ENCODE data around the gene SELENON. TPM values are rescaled to one million over a fixed set of nuclear protein-coding genes. Genes with fewer than 3 reads are reported as not detected.

The SELENON gene
- total RNA-seq, 1 donor from 2014 or later, result 10.2 TPM

DNA sequence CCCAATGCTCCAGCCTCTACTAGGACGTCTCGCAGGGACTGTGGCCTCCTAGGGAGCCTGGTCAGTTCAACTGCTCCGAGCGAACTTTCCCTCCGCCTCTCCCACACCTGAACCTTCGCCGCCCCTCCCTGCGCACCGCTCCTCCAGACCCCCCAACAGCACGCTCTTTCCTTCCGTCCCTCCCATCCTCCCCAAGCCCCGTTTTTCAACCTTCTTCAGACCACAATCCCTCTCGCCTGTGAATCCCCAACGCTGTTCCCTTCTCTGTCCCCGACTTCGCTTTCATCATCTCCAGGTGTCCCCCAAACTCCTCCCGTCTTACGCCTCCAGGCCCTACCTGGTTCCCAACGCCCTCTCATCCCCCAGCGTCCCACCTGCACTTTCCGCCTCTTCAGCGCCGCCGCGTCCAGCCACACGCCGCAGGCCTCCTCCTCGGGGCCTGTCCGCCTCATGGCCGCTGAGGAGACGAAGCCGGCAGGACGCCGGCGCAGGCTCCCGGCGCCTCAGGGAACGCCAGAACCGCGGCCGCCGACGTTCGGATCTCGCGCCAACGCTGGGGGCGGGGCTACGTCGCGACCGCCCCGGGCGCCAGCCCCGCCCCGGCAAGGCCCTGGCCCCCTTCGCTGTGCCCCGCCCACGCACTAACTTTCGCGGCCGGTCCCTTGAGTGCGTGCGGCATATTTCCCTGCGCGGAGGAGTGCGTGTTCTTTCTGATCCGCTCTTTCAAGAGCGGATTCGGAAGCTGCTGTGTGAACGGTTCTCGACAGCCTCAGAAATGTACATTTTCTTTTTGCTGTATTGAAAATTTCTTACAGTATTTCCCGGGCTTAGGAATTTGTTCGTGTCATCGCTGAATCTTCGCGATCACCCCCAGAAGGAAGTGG lies 59.2 kb downstream of the SELENON start, which contains the start of gene AUNIP:
TSS of gene AUNIP (minus strand) at position 552 of the 884 bp plus-strand sequence. CDS start at position 452, 100 bp downstream.
- intact Hi-C loops (cut with micrococcal nuclease), result loop anchor here (1.0 to 2.0 kb wide), 8 partner anchors 16 to 429 kb away; partner anchors contain the start of genes CEP85, MACO1, PAFAH2 and PAQR7

DNA sequence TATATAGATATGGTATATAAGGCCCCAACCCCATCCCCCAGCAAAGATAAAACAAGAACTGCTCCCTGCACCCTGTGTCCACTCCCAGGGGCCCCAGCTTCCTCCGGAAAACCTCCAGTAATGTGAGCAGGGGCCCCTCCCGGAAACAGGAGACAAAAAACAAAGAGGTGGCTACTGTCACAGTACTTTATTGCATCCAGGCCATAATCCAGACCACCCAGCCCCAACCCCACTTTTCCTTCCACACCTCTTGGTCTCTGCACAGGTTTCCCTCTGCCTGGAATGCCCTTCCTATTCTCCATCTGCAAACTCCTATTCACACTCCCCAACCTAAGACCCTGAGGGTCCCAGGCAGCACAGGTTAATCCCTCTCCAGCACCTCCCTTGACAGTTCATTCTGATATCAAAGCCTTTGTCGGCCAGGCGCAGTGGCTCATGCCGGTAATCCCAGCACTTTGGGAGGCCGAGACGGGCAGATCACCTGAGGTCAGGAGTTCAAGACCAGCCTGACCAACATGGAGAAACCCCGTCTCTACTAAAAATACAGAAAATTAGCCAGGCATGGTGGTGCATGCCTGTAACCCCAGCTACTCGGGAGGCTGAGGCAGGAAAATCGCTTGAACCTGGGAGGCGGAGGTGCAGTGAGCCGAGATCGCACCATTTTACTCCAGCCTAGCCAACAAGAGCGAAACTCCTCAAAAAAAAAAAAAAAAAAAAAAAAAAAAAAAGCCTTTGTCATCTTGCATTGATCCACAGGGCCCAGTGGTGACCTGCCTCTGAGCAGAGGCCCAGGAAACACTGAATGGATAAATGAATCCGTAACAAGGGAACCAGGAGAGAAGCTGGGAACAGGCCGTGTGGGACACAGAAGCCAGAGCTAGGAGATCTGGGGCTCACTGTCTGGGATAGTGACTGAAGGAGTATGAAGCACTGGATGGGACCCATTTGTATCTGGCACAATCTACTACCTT lies 61.6 kb downstream of the SELENON start:
- intact Hi-C loops (cut with micrococcal nuclease), result no loop called here

DNA sequence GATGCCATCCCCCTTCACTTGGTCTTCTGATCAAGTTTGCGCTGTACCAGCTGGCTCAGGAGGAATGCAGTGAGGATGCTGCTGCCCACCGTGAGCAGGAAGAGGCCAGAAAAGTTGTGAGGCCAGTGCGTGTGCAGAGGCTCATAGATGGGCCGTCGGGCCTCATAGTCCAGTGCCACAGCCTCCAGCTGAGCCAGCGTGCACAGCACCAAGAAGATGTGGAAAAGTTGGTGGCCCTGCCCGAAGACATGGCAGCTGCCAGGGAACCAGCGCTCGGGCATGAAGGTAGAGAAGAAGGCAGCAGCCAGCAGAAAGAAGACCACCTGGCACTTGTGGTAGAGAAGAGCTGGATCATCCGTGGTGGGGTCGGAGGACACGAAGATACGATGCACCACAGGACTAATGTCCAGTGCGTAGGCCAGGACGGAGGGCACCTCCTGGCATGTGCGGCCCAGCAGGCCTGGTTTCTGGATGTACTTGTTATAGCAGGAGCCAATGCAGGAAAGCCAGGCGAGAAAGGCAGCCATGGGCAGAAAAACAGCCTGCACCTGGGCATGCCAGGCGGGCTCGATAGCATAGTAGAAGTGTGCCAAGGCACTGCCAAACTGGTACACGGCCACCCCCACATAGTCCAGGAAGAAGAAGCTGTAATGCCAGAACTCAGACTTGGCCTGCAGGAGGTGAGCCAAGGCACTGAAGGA lies 62.9 kb downstream of the SELENON start:
- intact Hi-C loops (cut with micrococcal nuclease), result no loop called here

DNA sequence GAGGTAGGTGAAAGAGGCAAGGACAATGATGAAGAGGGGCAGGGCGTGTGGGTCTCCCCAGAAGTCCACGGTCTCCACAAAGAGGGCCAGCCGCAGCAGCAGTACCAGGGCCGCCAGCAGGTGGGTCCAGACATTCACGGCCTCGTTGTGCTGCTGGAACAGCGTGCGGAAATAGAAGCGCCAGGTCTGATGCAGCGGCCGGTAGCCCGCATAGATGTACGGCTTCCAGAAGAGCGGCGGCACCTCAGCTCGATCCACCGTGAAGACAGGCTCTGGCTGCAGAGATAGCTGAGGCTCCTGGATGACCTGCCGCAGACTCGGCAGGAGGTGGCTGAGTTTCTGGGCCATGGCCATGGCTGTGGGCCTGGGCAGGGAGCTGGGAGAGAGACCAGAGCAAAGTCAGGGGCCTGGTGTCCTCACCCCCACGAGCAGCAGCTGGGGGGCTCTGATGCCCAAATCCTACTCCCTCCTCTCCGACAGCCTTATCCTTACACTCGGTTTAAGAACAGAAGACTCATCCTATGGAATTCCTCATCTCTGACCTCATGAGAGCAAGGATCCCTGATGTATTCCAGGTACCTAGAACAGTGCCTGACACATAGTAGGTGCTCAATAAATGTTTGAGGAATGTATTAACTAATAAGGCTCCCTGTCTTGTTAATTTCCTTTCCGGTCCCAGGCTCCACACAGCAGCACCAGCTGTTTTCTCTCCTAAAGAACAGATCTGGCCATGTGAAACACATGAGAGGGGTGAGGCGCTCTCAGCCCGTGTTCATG lies 63.7 kb downstream of the SELENON start:
- intact Hi-C loops (cut with micrococcal nuclease), result no loop called here

DNA sequence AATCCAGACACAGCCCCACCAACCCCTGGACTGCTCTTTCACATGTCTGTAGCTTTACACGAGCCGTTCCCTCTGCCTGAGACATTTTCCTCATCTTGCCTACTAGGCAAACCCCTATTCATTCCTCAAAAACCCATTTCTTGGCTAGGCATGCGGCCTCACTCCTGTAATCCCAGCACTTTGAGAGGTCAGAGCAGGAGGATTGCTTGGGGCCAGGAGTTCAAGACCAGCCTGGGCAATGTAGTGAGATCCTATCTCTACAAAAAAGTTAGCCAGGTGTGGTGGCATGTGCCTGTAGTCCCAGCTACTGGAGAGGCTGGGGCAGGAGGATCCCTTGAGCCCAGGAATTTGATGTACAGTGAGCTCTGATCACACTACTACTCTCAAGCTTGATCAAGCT lies 64.4 kb downstream of the SELENON start:
- intact Hi-C loops (cut with micrococcal nuclease), result no loop called here

DNA sequence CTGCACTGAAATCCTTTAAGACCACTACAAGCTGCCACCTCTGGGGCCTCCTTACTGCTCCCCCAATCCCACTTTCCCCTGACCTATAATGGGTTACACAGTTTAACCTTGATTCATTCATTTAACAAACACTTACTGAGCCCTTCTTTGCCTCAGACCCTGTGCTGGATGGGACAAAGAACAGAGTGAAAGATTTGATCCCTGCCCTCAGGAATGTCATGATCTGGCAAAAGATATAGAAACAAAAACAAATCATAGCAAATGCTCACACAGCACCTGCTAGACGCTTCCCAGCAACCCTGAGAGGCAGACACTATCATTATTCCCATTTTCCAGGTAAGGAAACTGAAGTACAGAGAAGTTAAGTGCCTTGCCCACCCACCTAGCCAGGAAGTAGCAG lies 66.3 kb downstream of the SELENON start:
- intact Hi-C loops (cut with micrococcal nuclease), result no loop called here

DNA sequence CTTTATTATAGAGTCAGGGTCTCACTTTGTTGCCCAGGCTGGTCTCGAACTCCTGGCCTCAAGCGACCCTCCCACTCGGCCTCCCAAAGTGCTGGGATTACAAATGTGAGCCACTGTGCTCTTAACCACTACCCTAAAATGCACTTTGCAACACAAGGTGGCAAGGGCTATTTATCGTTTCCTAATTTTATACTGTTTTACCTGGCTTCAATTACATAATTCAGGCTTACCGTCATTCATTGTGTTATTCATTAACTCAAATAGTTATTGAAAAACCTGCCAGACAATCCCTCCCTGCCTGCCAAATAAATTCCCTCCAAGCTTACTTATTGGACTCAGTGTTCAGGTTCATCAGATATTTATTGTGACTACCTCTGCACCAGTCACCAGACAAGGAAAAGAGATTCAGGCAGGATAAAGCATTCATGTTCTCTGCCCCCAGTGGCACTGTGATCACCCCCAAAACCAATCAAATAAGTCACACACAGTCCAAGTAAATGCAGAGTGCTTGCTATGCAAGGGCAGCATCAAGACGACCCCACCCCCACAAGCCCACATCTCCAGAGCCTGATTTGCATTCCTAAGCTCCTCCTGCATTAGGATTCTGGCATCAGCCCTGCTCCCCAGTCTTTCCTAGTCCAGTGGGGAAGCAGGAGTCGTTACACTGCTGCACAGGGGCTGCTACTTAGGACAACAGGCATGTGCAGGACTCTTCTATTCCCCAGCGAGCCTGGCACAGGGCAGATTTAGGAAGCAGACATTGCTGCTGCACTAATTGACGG lies 67.4 kb downstream of the SELENON start:
- intact Hi-C loops (cut with micrococcal nuclease), result no loop called here

Other genes starting within 250 kb of the SELENON start
- gene MAN1C1, start 183.4 kb upstream of the SELENON start, total RNA-seq, result 9.4 and 11.0 TPM in 2 replicates
- 32.5 and 34.2 TPM in 2 replicates for gene MTFR1L, start 19.8 kb downstream of the SELENON start, total RNA-seq
- gene AUNIP, start 59.3 kb downstream of the SELENON start, total RNA-seq, result 5.5 and 6.5 TPM in 2 replicates
- 1.8 TPM in 2 replicates for gene PAQR7, start 75.5 kb downstream of the SELENON start, total RNA-seq
- gene STMN1, start 106.2 kb downstream of the SELENON start, total RNA-seq, result 294 and 315 TPM in 2 replicates
- 9.8 and 11.1 TPM in 2 replicates for gene PAFAH2, start 197.9 kb downstream of the SELENON start, total RNA-seq
- gene EXTL1, start 221.6 kb downstream of the SELENON start, total RNA-seq, result not detected in 2 replicates
- not detected in 2 replicates for gene SLC30A2, start 245.9 kb downstream of the SELENON start, total RNA-seq

All from T-helper 1 cell treated with Interleukin-12 subunit alpha and Interleukin-12 subunit beta and Interleukin-4 antibody, amounts not matched to agents 30 ng/mL and 1 ng/mL, for 36 hours (primary cell).